Midbrain (tissue), 1 donor: Measurements from ENCODE around the gene NHSL1.

Experiments used
- DNase-seq: peaks from one replicate; lab custom pipeline; 2025; lab: John Stamatoyannopoulos, UW

NHSL1 gene

DNA sequence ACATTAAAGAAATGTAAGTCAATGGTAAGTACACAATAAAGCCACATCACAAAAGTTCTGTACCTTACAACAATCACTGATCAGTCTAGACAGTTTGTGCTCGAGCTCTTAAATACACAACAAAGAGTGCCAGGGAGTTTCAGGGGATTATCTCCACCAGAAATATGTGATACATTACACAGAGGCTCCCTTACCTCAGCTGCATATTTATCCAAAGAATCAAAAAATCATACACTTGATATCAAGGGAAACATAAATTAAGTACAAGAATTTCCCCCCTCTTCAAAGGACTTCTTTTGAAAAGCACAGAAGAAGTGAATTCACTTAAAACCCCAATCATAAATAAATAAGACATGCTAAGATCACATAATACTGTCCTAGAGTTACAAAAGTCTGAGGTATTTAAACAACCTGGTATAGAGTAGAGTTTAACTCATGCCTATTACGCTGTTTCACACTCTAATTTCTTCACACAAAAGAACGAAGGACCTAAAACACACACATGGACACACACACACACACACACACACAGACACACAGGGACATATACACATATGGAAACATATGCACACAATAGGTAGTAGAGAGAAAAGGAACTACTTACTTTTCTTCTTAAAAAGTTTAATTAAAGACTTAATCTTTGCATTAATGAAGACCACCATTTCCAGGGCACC, 528 bp downstream of the NHSL1 start:
- DNase-seq = no peak

GRCh38 chr6:138497286-138497685, 2.0 kb downstream of the NHSL1 start:
- no peak for DNase-seq

- no peak for DNase-seq
Observed at GRCh38 chr6:138494312-138494711, 5.0 kb downstream of the NHSL1 start.

- peak; percentile 31 for DNase-seq
Observed at GRCh38 chr6:138493413-138493812, 5.9 kb downstream of the NHSL1 start.

DNA sequence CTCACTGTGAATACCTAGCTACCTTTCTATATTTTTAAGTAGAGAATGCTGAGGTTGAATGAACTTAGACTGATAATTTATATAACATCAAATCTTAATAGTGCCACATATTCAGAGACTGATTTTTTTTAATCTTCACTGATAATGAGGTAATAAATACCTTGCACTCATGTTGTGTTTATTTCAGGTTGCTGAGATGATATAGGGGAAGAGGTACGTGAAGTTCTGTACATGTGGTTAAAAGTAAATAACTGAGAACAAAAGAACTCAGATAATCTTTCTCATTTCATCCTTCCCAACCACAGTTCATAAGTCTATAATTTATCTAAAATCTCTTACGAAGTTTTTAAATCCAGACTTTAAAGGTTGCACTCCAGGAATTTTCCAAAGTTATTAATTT, 6.4 kb downstream of the NHSL1 start:
- no peak for DNase-seq

GRCh38 chr6:138492113-138492512, 7.2 kb downstream of the NHSL1 start:
- no peak for DNase-seq

- DNase-seq = no peak
Observed at GRCh38 chr6:138491017-138491416, 8.3 kb downstream of the NHSL1 start.

GRCh38 chr6:138489846-138490245, 9.4 kb downstream of the NHSL1 start:
- DNase-seq = no peak

GRCh38 chr6:138487102-138487604, 12.1 kb downstream of the NHSL1 start:
- no peak for DNase-seq

DNA sequence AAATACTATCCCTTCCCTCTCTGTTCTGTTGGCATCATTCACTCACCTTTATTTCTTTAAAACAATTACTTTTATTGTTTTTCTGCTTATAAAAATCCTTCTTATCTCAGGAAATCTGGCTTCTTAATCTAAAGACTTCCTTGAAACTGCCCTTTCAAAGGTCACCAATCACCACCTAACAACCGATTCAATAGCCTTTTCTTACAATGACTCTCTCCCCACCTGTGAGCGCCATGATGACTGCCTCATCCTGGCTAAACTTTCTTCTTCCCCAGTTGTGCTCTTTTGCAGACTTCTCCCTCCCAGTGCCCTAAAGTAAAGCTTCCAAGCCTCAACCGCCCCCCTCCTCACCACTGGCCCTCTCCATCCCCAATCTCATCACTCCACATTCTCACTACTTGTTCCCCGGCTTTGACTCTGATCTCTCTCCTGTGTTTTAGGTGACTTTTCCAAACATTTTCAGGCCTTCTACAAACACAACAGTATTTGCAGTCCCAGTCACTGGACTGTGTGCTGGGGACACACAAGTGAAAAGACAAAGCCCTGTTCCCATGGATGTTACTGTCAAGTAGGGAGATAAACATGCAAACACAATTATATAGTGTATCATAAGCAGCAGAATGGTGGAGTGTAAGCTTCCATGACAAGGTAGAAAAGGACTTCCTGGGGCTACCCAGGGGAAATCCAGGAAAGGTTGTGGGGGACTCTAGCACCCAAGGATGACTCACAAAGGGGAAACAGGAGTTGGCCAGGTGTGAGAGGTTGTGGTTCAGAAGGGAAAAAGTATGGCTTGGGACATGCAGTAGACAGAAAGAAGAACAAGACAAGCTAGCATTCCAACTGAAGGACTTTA, 12.8 kb downstream of the NHSL1 start:
- DNase-seq = no peak

- no peak for DNase-seq
Observed at GRCh38 chr6:138485586-138486248, 13.6 kb downstream of the NHSL1 start.

DNA sequence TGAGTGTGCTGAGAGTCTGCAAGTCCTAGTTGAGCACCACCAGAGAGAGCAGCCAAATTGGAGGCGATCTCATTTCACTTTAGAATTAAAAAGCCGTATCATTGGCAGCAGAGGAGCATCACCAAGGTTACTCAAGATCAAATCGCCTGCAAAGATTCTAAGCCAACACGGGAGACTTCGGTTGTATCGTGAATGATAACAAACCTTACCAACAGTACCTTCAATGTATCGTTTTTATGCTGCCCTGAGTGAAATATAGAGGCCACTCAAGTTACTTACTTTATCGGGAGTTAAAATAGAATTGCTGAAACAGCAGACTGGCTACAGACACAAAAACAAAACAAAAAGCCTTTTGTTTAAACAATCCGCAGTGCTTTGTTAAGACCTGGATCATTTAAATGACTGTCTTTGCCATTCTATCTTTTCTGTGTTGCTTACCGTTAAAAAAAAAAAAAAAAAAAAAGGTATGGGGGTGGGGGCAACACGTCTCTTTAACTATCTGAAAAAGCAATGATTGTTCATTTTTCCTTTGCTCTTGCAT, 14.2 kb downstream of the NHSL1 start:
- peak; percentile 23 for DNase-seq

DNA sequence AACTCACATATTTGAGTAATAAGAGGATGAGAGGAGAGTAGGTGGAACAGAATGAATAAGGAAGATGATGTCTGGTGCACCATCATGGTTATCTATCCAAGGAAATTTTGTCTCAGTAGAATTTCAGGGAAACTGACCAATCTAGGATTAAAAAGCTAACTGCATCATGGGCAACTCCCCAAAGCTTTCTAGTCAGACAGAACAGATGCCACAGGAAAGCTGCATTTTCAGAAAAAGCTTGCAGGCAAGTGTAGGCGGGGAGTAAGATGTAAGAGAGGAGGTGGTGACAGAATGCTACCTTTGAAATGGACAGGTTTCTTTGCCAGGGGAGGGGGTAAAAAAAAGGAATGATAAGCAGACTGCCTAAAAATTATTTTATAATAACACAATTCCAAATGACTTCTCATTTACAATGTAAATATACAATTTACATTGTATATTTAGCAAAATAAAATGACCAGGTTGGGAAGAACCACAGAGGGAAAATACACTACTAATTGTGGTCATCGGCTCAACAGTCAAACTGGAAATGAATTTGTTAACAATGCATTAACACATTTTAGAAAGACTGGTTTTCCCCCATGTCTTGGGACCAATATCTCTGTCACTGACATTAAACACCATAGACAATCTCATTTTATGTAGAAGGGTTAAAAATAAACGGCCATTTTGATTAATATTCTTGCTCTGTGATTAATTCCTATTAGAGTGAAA, 15.1 kb downstream of the NHSL1 start:
- no peak for DNase-seq

DNA sequence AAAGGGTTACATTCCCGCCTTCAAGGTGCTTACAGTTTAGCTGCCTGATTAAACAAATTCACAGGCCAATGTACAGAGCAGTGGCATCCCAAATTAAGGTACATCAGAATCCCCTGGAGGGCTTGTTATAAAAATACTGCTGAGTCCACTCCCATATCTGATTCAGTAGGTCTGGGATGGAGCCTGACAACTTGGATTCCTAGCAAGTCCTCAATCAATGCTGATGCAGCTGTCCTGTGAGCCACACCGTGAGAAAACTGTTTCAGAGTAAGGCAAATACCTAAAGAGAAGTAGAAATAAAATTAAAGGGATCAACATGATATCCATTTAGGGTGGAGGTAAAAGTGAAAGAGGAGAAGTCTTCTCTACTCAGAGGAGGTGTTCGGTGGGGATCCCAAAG, 16.5 kb downstream of the NHSL1 start:
- no peak for DNase-seq

DNA sequence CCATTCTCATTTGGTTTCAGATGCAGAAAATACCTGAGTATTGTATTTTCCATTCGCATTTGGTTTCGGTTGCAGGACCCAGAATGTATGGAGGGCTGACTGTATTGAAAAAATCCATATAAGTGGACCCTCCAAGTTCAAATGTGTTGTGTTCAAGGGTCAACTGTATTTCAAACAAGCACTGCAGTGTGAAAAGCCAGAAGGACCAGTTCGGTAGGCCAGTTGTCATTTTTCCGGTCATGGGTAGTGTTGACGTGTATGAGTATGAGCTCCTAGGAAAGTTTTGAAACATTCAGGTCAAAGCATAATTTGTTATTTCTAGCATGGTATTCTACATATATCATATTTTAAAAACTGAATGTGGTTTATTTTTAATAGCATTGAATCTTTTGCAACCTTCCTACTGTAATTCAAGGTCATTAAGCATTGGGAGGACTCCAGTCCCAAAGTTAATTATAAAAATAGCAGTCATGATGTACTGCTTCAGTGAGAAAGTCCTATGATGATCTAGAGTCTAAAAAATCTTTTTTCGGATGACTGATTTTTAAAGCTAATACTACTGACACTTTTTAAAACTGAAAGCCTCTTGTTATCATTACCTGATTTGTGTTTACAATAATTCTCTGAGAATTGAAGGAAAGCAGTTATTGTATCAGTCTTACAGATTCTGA, 18.9 kb downstream of the NHSL1 start:
- DNase-seq = no peak

GRCh38 chr6:138477913-138478539, 21.3 kb downstream of the NHSL1 start:
- no peak for DNase-seq

DNA sequence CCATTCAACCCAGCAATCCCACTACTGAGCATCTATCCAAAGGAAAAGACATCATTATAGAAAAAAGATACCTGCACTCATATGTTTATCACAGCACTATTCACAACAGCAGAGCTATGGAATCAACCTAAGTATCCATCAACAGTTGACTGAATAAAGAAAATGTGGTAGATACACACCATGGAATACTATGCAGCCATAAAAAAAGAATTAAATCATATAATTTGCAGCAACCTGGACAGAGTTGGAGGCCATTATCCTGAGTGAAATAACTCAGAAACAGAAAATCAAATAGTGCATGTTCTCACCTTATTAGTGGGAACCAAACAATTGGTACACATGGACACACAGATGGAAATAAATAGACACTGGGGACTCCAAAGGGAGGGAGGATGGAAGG, 23.2 kb downstream of the NHSL1 start:
- no peak for DNase-seq

DNA sequence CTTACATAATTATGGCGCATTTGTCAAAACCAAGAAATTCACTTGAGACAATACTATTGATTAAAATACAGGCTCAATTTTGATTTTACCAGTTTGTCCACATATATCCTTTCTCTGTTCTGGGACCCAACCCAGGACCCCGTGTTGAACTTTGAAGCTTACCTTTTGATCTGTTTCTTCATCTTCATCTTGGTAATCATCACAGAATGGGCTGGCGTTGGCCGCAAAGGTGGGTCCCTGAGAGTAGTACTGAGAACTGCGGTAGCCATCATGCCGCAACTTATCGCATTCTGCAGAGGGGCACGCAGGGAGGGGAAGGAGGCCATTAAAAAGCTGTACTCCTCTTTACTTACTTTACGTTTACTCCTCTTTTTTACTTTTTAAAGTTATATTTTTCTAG, 26.1 kb downstream of the NHSL1 start:
- DNase-seq = no peak

DNA sequence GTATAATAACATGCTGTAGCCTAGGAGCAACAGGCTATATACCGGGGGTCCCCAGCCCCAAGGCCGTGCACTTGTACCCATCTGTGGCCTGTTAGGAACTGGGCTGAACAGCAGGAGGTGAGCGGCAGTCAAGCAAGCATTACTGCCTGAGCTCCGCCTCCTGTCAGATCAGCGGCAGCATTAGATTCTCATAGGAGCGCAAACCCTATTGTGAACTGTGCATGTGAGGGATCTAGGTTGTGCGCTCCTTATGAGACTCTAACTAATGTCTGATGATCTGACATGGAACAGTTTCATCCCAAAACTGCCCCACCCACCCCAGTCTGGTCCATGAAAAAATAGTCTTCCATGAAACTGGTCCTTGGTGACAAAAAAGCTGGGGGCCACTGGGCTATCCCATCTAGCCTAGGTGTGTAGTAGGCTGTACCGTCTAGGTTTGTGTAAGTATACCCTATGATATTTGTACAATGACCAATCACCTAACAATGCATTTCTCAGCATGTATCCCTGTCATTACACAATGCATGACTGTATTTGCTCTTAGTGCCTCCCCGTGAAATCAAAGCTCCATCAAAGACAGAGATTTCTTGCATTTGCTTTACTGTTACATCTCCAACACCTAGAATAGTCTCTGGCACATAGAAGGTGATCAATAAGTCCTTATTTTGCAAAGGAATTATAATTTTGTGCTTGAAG, 30.8 kb downstream of the NHSL1 start:
- DNase-seq = no peak

- DNase-seq = no peak
Observed at GRCh38 chr6:138467901-138468300, 31.4 kb downstream of the NHSL1 start.
